Epidermal melanocyte (primary cell): ENCODE measurements around the gene SUMO3.
A peak's percentile ranks its signal among the peaks of the same experiment; 100 is the strongest.

Experiments
- DNase-seq: peaks from one replicate; pipeline ENCODE4 v3.0.0; 2011; ENCODE audit warnings: low spot score; ENCODE audit not compliant: insufficient read length

The SUMO3 gene

DNA sequence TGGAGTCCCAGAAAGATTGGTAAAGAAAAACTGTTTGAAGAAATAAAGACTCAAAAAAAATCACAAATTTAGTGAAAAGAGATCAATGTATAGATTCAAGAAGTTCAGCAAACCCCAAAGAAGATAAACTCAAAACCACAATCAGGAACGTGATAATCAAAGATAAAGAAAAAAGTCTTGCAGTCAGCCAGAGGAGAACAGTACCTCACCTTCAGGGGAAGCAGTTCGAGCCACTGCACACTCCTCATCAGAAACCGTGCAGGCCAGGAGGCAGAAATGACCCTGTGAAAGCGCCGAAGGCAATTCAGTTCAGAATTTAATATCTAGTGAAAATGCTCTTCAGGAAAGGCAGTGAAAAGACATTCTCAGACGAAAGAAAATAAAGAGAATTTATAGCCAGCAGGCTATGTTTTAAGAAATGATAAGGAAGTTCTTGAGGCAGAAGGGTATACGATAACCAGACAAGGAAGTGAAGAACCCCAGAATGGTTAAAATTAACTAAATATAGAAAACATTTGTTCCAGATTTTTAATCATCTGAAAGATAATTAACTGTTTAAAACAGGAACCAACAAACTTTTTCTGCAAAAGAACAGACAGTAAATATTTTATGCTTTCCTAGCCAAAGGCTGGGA lies 13.5 kb upstream of the SUMO3 start:
- DNase-seq, result no peak

GRCh38 chr21:44829507-44830092 lies 11.7 kb upstream of the SUMO3 start:
- no peak for DNase-seq

DNA sequence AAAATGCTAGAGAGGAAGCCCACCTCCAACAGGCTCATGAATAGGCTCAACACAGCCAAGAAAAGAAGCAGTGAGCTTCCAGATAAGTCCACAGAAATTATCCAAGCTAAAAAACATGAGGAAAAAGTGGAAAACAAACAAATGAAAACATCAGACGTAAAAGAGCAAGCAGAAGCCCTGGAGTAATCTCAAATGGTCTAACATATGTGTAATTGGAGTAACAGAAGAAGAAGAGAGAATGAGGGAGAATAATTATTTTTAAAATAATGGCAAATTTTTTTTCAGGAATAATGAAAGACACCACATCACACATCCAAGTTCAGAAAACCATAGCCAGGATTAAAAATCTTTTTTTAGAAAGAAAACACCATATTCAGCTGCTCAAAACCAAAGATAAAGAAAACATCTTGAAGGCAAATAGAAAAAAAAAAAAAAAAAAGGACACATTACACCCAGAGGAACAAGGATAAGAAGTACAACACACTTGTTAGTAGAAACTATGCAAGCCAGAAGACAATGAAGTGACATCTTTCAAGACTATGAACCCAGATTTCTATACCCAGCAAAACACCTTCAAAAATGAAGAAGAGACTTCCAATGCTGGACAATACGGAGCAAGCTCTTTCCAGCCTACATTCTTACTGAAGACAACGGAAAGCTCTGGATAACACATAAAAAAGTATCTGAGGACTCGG lies 10.6 kb upstream of the SUMO3 start:
- no peak for DNase-seq

DNA sequence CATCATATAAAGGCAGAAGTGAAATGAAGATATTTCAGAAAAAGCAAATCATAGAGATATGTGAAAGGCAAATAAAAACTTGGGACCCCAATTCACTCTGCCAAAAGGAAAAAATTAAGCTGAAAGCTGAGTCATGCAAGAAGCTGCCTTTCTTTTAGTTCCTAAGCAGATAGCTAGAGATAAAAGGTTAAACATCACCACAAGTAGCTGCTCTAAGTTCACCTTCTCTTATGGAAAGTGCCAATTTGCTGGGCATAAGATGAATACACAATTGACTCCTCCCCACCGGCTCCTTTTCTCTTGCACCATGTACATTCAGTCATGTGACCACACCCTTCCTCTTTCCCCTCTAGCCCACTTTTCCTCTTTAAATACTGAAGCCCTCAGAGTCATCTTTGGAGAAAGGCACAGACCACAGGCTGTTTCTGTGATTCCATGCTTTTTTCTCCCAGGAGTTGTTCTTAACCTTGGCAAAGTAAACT lies 5.4 kb upstream of the SUMO3 start:
- DNase-seq, result no peak

- no peak for DNase-seq
These were observed 4.8 kb upstream of the SUMO3 start for GRCh38 chr21:44822484-44823178.

- no peak for DNase-seq
These were observed 3.0 kb upstream of the SUMO3 start for GRCh38 chr21:44820851-44821250.

- no peak for DNase-seq
These were observed 1.7 kb upstream of the SUMO3 start for GRCh38 chr21:44819283-44820243.

DNA sequence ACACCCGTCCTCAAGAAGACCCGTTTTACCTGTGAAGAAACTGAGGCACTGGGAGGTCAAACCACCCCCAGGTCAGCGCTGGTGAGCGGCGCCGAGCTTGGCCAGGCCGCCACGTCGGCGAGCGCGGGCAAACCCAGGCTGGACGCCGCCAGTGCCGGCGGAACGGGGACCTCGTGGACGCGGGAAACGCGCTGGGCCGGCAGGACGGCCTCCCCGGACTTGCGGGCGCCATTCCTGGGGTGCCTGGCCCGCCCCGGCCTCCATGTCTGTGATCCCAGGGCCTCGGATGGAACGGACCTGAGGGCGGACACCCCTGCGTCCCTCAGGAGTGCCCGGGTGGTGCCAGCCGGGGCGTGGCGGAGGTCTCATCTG lies 764 bp upstream of the SUMO3 start:
- DNase-seq, result no peak

GRCh38 chr21:44817506-44817880 lies 369 bp downstream of the SUMO3 start:
- DNase-seq, result peak; percentile 89

- no peak for DNase-seq
These were observed 929 bp downstream of the SUMO3 start for GRCh38 chr21:44816761-44817505.

DNA sequence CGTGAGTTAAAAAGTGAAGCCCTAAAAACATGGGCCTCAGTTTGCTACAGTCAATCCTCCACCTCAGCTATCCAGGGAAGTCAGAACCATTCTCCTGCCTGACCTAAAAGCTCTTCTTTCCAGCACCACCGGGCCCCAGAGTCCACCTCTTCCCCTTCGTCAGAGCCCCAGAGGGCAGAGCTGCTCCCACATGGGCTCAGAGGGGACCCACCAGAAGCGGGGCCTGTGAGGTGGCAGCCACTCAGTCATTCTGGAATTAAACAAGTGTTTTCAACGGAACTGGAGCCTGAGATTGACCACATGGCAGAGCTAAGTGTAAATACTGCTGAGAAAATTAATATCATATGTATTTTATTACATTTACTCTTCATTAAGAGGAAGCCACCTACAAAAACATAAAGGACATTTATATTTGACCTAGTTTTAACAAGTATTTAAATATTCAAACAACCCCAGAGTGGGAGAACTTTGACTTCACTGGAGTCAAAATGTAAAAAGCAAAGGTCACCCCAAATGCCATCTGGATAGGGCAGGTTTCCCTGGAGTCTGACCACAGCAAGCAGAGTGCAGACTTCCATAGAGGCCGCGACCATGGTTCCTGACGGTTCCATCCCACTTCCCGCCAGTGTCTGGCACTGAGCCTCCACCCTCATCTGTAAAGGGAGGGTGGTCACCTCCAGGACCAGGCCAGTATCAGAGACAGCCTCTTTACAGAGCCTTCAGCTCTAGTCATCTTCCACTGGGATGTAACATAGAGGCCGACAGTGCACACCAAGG lies 1.8 kb downstream of the SUMO3 start:
- DNase-seq, result no peak

DNA sequence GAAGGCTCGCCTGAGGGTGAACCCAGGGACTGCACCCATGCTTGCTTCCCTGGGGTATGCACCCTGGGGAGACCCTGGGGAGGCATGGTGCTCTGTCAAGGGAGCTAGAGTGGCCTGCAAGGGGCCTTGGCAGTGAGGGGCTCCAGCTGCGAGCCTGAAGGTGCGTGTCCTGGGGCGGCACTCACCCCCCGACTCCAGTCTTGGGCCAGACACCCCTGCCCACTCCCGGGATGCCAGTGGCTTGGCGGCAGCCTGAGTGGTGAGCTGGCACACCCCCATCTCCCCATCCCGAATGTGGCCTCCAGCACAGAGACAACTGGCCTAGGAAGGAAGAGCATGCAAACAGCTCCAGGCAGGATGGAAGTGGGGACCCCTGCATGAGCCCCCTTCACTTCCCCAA lies 2.6 kb downstream of the SUMO3 start:
- no peak for DNase-seq

GRCh38 chr21:44814498-44815023 lies 3.3 kb downstream of the SUMO3 start:
- no peak for DNase-seq

- DNase-seq, result no peak
These were observed 4.1 kb downstream of the SUMO3 start for GRCh38 chr21:44813727-44814126.

DNA sequence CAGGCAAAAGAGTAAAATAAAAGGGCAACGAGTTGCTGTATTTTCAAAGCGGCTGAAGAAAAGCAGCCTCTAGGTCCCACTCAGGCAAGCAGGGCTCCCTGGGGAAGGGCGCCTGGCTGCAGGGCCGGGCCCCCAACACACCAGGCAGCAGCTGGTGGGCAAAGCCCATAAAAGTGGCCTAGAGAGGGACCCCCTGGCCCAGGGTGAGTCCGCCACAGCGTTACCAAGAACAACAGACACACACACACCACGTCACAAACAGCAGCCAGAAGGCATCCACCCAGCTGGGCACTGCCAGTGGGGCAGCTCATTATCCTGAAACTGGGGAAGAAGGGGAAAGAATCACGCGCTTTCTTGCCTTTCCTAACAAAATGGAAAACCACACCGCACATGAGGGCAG lies 4.7 kb downstream of the SUMO3 start:
- DNase-seq, result no peak

GRCh38 chr21:44812640-44813039 lies 5.2 kb downstream of the SUMO3 start:
- no peak for DNase-seq

DNA sequence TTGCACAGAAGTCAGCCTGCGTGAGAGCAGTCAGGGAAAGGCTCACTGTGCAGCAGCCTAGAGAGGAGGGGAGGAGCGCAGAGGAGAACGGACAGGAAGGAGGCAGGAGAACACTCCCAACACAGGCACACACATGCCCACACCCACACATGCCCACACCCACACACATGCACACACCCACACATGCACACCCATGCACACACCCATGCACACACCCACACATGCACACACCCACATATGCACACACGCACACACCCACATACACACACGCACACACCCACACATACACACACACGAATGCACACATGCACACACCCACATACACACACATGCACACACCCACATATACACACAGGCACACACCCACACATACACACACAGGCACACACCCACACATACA lies 7.1 kb downstream of the SUMO3 start:
- DNase-seq, result no peak

- no peak for DNase-seq
These were observed 12.0 kb downstream of the SUMO3 start for GRCh38 chr21:44805859-44806258.

DNA sequence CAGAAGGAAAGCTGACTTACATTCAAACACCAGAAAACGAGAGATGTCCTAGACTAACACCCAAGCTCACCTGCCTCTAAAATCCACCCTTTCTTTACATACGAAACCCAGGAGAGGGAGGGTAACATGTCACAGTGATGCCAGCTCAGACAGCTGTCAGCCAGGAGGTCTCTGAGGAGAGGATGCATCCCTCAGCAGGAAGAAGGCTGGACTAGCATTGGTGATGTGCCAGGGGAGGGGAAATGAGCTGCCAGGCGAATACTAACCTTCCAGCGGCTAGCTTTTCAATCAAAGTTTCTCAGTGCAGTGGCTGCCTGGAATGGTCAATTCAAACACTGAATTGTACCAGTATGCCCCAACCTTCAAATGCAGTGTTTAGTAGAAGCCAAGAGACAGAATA lies 12.6 kb downstream of the SUMO3 start:
- DNase-seq, result no peak
